WI38 (cell line): ENCODE data around the gene IGFL3.
"Not testable (repeated sequence)": the region's sequence is repeated elsewhere in the genome, so short reads cannot be mapped to it uniquely, and the experiment has no call there.

Experiments
- H3K4me3 ChIP-seq: 2 replicates; pipeline ENCODE4 v1.5.1; 2011; ENCODE audit warnings: low read depth, mild to moderate bottlenecking, control low read depth, low read length
- CTCF ChIP-seq: IDR thresholded peaks from 2 replicates; pipeline ENCODE4 v1.5.1; 2012; ENCODE audit warnings: low read depth, mild to moderate bottlenecking, control low read depth, low read length

IGFL3 gene

GRCh38 chr19:46124638-46125115, at the start of gene IGFL3:
TSS of gene IGFL3 (minus strand) at chr19:46124688. CDS start at chr19:46124649, 39 bp downstream.
- H3K4me3 ChIP-seq: no peak within 1 kb of the TSS
- no peak for TF ChIP-seq CTCF

DNA sequence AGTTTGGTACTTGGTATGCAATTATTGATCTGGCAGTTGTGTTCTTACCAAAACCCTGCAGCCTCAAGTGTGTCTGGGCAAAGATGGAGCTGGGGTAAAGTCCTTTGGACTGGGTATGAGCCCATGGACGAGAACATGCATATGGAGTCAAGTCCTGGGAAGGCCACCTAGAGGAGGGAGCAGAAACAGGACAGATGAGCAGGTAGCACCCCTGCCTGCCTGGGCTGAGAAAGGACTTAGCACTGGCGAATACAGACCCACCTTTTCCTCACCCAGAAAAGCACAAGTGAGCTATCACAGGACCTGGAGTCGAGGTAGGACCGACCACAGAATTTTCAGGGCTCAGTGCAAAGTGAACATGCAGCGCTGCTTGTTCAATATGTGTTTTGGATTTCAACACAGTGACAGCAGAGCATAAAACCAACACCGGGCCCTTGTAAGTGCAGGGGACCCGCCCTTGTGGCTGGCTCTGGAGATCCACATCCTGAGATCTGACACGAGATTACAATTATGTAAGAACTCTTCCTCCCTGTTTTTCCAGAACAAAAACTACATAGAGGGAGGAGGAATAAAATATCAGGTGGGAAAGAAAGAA, 49.5 kb upstream of the IGFL3 start:
- no peak overlapping the region for H3K4me3 ChIP-seq
- TF ChIP-seq CTCF: no peak

DNA sequence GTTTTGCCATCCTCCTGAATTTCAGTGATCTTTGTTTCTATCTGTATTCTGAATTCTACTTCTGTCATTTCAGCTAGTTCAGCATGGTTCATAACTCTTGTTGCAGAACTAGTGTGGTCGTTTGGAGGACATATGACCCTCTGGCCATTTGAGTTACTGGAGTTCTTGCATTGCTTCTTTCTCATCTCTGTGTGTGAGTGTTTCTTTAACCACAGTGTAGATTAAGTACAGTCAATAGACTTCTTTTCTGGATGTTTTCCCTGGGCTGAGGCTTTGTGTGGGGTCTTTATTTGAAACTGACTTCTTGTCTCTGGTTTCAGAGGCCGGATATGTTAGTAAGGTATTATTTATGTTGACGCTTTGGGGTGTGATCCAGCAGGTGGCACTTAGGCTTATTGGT, 38.2 kb upstream of the IGFL3 start:
- no peak overlapping the region for H3K4me3 ChIP-seq
- TF ChIP-seq CTCF: no peak

DNA sequence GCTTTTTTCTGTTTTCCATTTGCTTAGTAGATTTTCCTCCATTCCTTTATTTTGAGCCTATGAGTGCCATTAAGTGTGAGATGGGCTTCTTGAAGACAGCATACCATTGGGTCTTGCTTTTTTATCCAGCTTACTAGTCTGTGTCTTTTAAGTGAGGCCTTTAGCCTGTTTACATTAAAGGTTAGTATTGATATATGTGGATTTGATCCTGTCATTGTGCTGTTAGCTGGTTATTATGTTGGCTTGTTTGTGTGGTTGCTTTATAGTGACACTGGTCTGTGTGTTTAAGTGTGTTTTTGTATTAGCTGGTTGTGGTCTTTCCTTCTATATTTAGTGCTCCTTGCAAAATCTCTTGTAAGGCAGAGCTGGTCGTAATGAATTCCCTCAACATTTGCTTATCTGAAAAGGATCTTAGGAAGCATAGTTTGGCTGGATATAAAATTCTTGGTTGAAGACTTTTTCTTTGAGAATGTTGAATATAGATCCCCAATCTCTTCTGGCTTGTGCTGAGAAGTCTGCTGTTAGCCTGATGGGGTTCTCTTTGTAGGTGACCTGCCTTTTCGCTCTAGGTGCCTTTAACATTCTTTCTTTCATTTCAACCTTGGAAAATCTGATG, 37.3 kb upstream of the IGFL3 start:
- H3K4me3 ChIP-seq: not testable (repeated sequence)

GRCh38 chr19:46160233-46160775, 35.8 kb upstream of the IGFL3 start:
- TF ChIP-seq CTCF: no peak
- H3K4me3 ChIP-seq: no peak overlapping the region

DNA sequence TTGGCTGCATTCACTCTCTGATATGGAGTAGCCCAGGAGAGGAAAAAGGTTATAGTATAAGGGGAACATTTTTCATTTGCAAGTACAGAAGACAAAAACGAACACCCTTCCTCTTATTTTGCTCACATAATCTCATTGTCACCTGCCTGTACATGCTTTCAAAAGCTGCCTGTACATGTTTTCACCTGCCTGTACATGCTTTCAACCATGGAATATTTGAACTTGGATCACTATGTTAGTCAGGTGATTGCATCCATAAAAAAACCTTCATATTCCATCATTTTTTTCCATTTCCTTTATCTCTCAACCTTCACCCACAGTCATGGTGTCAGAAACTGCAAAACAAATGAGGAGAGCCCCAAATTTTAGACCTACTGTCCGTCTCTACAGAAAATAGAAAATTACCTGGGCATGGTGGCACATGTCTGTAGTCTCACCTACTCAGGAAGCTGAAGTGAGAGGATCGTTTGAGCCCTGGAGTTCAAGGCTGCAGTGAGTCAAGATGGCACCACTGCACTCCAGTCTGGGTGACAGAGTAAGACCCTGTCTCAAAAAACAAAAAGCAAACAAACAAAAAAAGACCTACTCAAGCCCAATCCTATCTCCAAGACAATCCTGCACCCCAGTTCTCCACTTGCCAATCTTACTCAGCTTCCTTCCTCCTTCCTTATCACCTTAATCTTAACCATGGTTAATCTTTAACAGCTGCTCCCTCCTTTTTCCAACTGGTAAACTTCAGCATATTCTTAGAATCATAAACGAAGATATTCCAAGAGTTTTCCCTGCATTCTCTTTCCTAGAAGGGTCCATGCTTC, 35.1 kb upstream of the IGFL3 start:
- no peak for TF ChIP-seq CTCF
- H3K4me3 ChIP-seq: no peak overlapping the region

- no peak overlapping the region for H3K4me3 ChIP-seq
- no peak for TF ChIP-seq CTCF
Measured at GRCh38 chr19:46155237-46155636, 30.7 kb upstream of the IGFL3 start.
